HepG2 (cell line): ENCODE data around the gene HARBI1. TPM values are rescaled to one million over a fixed set of nuclear protein-coding genes. Genes with fewer than 3 reads are reported as not detected.

Experiments used
- HNRNPUL1 ChIP-seq: fragments of 200-400 bp; formaldehyde crosslinking; IDR thresholded peaks from 2 replicates; pipeline ENCODE4 v1.6.1; 2017; ENCODE audit warnings: low read depth, mild to moderate bottlenecking, low read length, moderate library complexity
- KDM2A ChIP-seq: sonication (generic); formaldehyde crosslinking; IDR thresholded peaks from 2 replicates; pipeline ENCODE4 v1.4.0; 2020; ENCODE audit warnings: low read depth, missing genetic modification reagents, borderline replicate concordance
- MAFK ChIP-seq, 2 experiments: IDR thresholded peaks in 1 of 2; conservative IDR thresholded peaks in 1 of 2; 2 replicates each; pipeline ENCODE4 v1.6.1; 2011; ENCODE audit warnings: improper control_type of control experiment in 2 of 2, low read length in 2 of 2
- PAWR ChIP-seq: sonication (generic); formaldehyde crosslinking; IDR thresholded peaks from 2 replicates; pipeline ENCODE4 v1.4.0; 2020; ENCODE audit warnings: missing genetic modification reagents, mild to moderate bottlenecking, borderline replicate concordance
- RARG ChIP-seq: sonication (generic); formaldehyde crosslinking; IDR thresholded peaks from 2 replicates; pipeline ENCODE4 v1.4.0; 2020; ENCODE audit warnings: low read depth, mild to moderate bottlenecking, missing genetic modification reagents
- REL ChIP-seq: sonication (generic); formaldehyde crosslinking; conservative IDR thresholded peaks from 2 replicates; pipeline ENCODE4 v1.8.0; 2022; ENCODE audit warnings: mild to moderate bottlenecking, missing genetic modification reagents, moderate library complexity
- REPIN1 ChIP-seq: sonication (generic); formaldehyde crosslinking; IDR thresholded peaks from 2 replicates; pipeline ENCODE4 v1.8.0; 2022; ENCODE audit warnings: missing genetic modification reagents, low read depth, mild to moderate bottlenecking, borderline replicate concordance
- SOX5 ChIP-seq: IDR thresholded peaks from 2 replicates; pipeline ENCODE4 v1.6.1; 2016; ENCODE audit warnings: borderline replicate concordance
- THAP11 ChIP-seq: IDR thresholded peaks from 2 replicates; pipeline ENCODE4 v1.6.1; 2016; ENCODE audit warnings: missing biosample characterization, missing genetic modification reagents
- ZBTB20 ChIP-seq: sonication (generic); formaldehyde crosslinking; IDR thresholded peaks from 2 replicates; pipeline ENCODE4 v1.8.1; 2023; ENCODE audit warnings: missing genetic modification reagents, low read depth, mild to moderate bottlenecking, borderline replicate concordance
- ZFP37 ChIP-seq: sonication (generic); formaldehyde crosslinking; IDR thresholded peaks from 2 replicates; pipeline ENCODE4 v1.4.0; 2020; ENCODE audit warnings: missing genetic modification reagents, borderline replicate concordance
- ZNF446 ChIP-seq: sonication (generic); formaldehyde crosslinking; IDR thresholded peaks from 2 replicates; pipeline ENCODE4 v1.5.0; 2020; ENCODE audit warnings: mild to moderate bottlenecking, missing genetic modification reagents
- ZNF747 ChIP-seq: sonication (generic); formaldehyde crosslinking; IDR thresholded peaks from 2 replicates; pipeline ENCODE4 v1.8.1; 2023; ENCODE audit warnings: missing genetic modification reagents, mild to moderate bottlenecking, borderline replicate concordance
- ZSCAN31 ChIP-seq: sonication (generic); formaldehyde crosslinking; IDR thresholded peaks from 2 replicates; pipeline ENCODE4 v1.5.0; 2020; ENCODE audit warnings: low read depth, mild to moderate bottlenecking, missing genetic modification reagents
- polyA plus RNA-seq, 8 experiments: library from polyadenylated mRNA; depleted of rRNA in 3 of 8; stranded (reverse) in 7 of 8; unstranded in 1 of 8; fragments of >200 nt; fragmentation: Illumina TruSeq in 4 of 8; extraction: Trizol in 4 of 8; gene quantifications; 2 replicates each; pipeline versions ENCODE4 v1.2.1 to v1.2.3, GENCODE V29; 2011 to 2016; ENCODE audit warnings: low read depth in 4 of 8, missing spikeins in 1 of 8, mixed read lengths in 1 of 8; ENCODE audit not compliant: insufficient read depth in 1 of 8
- total RNA-seq, 5 experiments: library from RNA; depleted of rRNA; stranded (reverse); fragments of >200 nt; fragmentation: Illumina TruSeq; extraction: Trizol; gene quantifications; 2 replicates each; pipeline ENCODE4 v1.2.3, GENCODE V29; 2016; ENCODE audit warnings: low read depth in 1 of 5
- TF ChIP-seq, protein P1 (sequence below): sonication (generic); formaldehyde crosslinking; IDR thresholded peaks from 2 replicates; pipeline ENCODE4 v1.5.0; 2020; ENCODE audit warnings: mild to moderate bottlenecking, missing genetic modification reagents, borderline replicate concordance
- TF ChIP-seq, protein P2 (sequence below): sonication (generic); formaldehyde crosslinking; IDR thresholded peaks from 2 replicates; pipeline ENCODE4 v1.8.0; 2022; ENCODE audit warnings: missing genetic modification reagents, low read depth, mild to moderate bottlenecking, borderline replicate concordance
- TF ChIP-seq, protein P3 (sequence below): sonication (generic); formaldehyde crosslinking; IDR thresholded peaks from 2 replicates; pipeline ENCODE4 v1.4.0; 2020; ENCODE audit warnings: mild to moderate bottlenecking, missing genetic modification reagents

Gene HARBI1
- total and polyA plus RNA-seq, 2 of the 13 experiments (the other 11 are each of a cell fraction or from before 2014, with no cell fraction given): 2.5 to 4.8 TPM

DNA sequence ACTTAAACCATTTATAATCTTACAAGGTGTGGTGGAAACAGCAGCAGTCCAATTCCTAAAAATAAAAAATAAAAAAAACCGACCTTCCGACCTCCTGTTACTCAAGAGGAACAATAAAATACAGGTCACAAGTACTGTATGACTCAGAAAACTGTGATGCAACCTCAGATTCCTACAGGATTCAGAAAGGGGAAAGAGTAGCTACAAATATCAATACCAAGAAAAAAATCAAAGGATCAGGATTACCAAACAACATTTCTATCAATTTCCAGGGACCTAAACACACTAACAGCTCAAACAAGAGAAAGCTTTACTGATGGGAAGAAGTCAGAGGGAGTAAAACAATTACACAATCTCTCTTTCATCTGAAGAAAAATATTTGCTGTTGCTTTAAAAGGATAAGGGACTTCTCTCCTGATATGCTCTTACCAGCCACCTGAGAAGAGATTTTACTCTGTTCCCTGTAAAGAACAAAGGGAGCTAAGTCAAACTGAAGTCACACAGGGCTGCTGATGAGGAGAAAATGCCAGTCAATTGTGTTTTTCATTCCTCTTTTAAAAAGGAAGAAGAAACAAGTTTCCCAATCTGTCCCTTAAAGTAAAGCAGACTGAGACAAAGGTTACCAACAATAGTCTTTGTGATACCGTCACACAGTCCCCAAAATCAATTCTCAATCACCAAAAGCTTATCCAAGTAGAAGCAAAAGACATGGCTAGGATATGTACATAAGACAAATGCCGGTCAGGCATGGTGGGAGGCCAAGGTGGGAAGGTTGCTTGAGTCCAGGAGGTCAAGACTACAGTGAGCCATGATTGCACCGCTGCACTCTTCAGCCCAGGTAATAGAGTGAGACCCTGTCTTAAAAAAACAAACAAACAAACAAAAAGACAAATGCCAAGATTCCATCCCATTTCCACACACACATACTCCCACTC is 62.5 kb downstream of the HARBI1 start (continued):
- TF ChIP-seq PAWR (CRISPR knock-in tag) (no peak), ZFP37 (CRISPR knock-in tag) (no peak), REL (CRISPR knock-in tag) (no peak), ZNF446 (CRISPR knock-in tag) (no peak), MAFK (conservative IDR thresholded peaks at IDR 0.05 in 1 of 2, IDR thresholded peaks at IDR 0.05 in 1 of 2; ENCODE audit: low read length in 2 of 2) (peak in 1 of 2 experiments; percentile 30; a peak in 1 of 4 replicates), ZSCAN31 (CRISPR knock-in tag) (no peak), REPIN1 (CRISPR knock-in tag) (peak; percentile 41), HNRNPUL1 (no peak), RARG (CRISPR knock-in tag) (0 out of 2 replicates have a peak, but pooled peaks have one; percentile 70), ZBTB20 (CRISPR knock-in tag) (peak; percentile 56; the same call in 1 of the 2 replicates), KDM2A (CRISPR knock-in tag) (no peak), ZNF747 (no peak), THAP11 (CRISPR knock-in tag) (peak; percentile 42; the same call in 1 of the 2 replicates), SOX5 (CRISPR knock-in tag) (peak; percentile 98)
- TF ChIP-seq, protein P1, sequence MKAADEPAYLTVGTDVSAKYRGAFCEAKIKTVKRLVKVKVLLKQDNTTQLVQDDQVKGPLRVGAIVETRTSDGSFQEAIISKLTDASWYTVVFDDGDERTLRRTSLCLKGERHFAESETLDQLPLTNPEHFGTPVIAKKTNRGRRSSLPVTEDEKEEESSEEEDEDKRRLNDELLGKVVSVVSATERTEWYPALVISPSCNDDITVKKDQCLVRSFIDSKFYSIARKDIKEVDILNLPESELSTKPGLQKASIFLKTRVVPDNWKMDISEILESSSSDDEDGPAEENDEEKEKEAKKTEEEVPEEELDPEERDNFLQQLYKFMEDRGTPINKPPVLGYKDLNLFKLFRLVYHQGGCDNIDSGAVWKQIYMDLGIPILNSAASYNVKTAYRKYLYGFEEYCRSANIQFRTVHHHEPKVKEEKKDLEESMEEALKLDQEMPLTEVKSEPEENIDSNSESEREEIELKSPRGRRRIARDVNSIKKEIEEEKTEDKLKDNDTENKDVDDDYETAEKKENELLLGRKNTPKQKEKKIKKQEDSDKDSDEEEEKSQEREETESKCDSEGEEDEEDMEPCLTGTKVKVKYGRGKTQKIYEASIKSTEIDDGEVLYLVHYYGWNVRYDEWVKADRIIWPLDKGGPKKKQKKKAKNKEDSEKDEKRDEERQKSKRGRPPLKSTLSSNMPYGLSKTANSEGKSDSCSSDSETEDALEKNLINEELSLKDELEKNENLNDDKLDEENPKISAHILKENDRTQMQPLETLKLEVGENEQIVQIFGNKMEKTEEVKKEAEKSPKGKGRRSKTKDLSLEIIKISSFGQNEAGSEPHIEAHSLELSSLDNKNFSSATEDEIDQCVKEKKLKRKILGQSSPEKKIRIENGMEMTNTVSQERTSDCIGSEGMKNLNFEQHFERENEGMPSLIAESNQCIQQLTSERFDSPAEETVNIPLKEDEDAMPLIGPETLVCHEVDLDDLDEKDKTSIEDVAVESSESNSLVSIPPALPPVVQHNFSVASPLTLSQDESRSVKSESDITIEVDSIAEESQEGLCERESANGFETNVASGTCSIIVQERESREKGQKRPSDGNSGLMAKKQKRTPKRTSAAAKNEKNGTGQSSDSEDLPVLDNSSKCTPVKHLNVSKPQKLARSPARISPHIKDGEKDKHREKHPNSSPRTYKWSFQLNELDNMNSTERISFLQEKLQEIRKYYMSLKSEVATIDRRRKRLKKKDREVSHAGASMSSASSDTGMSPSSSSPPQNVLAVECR (CRISPR knock-in tag): no peak
- TF ChIP-seq, protein P2, sequence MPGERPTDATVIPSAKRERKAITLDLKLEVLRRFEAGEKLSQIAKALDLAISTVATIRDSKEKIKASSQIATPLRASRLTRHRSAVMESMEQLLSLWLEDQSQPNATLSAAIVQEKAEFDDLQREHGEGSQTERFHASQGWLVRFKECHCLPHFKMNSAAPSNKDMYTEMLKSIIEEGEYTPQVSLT (CRISPR knock-in tag): no peak
- TF ChIP-seq, protein P3, sequence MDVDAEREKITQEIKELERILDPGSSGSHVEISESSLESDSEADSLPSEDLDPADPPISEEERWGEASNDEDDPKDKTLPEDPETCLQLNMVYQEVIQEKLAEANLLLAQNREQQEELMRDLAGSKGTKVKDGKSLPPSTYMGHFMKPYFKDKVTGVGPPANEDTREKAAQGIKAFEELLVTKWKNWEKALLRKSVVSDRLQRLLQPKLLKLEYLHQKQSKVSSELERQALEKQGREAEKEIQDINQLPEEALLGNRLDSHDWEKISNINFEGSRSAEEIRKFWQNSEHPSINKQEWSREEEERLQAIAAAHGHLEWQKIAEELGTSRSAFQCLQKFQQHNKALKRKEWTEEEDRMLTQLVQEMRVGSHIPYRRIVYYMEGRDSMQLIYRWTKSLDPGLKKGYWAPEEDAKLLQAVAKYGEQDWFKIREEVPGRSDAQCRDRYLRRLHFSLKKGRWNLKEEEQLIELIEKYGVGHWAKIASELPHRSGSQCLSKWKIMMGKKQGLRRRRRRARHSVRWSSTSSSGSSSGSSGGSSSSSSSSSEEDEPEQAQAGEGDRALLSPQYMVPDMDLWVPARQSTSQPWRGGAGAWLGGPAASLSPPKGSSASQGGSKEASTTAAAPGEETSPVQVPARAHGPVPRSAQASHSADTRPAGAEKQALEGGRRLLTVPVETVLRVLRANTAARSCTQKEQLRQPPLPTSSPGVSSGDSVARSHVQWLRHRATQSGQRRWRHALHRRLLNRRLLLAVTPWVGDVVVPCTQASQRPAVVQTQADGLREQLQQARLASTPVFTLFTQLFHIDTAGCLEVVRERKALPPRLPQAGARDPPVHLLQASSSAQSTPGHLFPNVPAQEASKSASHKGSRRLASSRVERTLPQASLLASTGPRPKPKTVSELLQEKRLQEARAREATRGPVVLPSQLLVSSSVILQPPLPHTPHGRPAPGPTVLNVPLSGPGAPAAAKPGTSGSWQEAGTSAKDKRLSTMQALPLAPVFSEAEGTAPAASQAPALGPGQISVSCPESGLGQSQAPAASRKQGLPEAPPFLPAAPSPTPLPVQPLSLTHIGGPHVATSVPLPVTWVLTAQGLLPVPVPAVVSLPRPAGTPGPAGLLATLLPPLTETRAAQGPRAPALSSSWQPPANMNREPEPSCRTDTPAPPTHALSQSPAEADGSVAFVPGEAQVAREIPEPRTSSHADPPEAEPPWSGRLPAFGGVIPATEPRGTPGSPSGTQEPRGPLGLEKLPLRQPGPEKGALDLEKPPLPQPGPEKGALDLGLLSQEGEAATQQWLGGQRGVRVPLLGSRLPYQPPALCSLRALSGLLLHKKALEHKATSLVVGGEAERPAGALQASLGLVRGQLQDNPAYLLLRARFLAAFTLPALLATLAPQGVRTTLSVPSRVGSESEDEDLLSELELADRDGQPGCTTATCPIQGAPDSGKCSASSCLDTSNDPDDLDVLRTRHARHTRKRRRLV (CRISPR knock-in tag): no peak
